GM12874 (cell line): ENCODE measurements around the gene AGBL4.

Experiments used
- CTCF ChIP-seq: IDR thresholded peaks from 2 replicates; pipeline ENCODE4 v1.5.1; 2011; ENCODE audit warnings: low read depth, mild to moderate bottlenecking, control low read depth, low read length, moderate library complexity; ENCODE audit not compliant: insufficient read depth

The AGBL4 gene

GRCh38 chr1:48775831-48776392 is 1247.8 kb downstream of the AGBL4 start:
- no peak for TF ChIP-seq CTCF

DNA sequence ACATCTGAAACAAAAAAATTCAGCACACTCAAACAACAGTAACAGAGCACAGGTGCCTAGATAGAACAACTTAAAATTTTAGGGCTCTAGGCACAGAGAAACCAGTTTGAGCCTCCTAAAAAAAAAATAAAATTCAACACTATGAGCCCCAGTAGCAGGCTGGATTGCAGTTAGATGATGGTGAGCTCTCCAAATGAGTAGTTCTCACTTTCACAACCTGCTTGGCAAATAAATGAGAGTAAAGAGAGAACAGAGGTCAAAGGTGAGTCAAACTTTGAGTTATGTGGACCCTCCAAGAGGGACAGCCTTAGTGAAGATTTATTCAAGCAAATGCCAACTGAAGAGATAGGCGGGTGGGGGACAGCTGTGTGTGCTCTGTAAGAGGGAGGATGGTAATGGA is 1250.6 kb downstream of the AGBL4 start:
- TF ChIP-seq CTCF = no peak

DNA sequence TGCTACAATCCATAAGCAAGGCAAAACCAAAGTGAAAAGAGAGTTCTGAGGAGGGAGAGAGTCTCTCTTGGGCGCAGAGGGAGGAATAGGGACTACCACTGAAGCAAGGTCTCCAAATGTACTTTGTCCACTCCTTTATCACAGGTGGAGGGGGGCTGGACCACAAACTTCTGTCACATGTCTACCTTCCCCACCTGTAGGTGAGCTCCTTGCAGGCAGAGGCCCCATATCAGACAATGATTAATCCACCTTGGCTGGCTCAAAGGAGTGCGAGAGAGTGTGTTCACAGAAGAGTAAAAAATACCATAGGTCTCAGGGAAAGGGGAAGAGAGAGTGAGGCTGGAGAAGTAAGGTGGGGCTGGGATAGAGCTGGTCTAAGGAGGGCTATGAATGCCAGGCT is 1251.5 kb downstream of the AGBL4 start:
- no peak for TF ChIP-seq CTCF

GRCh38 chr1:48771561-48771960 is 1252.2 kb downstream of the AGBL4 start:
- no peak for TF ChIP-seq CTCF

- TF ChIP-seq CTCF = no peak
Observed at GRCh38 chr1:48767975-48768510, 1255.7 kb downstream of the AGBL4 start.

DNA sequence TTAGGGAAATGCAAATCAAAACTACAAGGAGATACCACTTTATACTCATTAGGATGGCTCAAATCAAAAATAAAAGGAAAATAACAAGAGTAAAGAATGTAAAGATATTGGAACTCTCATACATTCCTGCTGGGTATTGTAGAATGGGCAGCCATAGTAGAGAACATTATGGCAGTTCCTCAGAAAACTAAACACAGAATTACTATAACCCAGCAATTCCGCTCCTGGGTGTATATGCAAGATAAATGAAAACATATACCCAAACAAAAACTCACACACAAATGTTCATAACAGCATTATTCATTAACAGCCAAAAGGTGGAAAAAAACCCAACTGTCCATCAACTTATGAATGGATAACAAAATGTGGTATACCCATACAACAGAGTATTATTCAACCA is 1258.4 kb downstream of the AGBL4 start:
- no peak for TF ChIP-seq CTCF

DNA sequence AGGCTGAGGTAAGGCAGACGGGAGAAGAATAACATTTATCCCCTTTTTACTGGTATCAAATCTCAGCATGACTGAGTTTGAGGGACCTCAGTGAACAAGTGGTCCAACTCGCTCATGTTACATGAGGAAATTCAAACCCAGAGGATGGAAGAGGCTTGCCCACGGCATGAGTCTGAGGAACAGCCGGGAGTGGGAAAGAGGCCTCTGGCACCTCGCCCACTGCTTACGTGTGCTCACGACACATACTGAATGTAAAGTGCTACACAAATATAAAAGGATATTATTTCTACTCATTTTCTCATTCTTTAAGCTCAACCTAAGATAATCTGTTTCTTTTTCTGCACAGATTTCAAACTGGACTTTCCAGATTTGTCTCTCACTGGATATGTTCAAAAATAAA is 1261.8 kb downstream of the AGBL4 start:
- no peak for TF ChIP-seq CTCF
